Measurements from ENCODE around the gene ABCA13.

The ABCA13 gene

DNA sequence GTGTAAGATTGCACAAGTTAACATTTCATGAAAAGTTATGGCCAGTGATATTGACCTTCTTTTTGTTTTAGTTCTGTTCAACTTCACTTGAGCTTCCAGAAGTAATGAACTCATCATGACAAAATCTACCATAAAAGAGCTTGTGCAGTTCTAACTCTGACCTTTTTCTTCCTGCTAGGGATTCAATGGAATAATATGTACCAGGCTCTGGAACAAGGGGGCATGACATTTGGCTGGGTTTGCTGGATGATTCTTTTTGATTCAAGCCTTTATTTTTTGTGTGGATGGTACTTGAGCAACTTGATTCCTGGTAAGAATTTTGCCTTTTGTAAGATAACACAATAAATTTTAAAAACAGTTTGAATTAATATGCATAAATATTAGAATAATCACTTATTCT lies 205.0 kb downstream of the ABCA13 start:
- no peak for DNase-seq (ENCODE audit: low read depth in 3 of 3)

DNA sequence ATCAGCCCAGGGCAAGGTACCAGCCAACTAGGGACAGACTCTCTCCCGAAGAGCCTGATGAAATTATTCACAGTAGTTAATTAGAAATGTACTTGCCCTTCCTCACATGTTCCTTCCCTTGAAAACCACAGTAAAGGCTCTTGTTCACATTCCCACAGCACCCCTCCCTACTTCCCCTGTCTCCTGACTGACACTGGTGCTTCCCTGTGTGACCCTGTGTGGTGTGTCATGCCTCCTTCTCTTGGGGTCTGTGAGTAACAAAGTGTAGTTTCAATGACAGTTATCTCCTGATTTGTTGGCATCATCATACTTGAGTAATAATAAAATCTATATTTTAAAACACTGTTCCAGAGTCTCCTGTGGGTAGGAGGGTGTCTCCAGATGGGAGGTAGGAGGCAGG lies 209.7 kb downstream of the ABCA13 start:
- no peak for DNase-seq (ENCODE audit: low read depth in 3 of 3)

DNA sequence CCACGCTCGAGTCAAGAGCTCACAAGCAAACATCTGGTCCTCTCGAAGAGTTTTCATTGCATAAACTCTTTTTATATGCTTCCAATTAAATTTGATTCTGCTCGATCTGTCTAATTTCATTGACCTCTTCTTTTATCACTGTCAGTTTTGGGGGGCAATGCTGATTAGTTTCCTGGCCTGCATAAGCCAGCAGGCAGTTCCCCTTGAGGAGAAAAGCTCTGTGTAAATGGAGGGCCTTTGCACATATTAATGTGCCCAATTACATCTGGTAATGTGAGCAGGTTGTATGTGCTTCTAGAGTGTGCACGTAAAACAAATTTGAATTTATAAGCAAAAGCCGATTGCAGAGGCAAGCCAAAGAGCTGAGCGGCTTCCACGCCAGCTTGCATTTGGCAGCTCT lies 210.3 kb downstream of the ABCA13 start:
- DNase-seq (ENCODE audit: low read depth in 3 of 3): no peak

DNA sequence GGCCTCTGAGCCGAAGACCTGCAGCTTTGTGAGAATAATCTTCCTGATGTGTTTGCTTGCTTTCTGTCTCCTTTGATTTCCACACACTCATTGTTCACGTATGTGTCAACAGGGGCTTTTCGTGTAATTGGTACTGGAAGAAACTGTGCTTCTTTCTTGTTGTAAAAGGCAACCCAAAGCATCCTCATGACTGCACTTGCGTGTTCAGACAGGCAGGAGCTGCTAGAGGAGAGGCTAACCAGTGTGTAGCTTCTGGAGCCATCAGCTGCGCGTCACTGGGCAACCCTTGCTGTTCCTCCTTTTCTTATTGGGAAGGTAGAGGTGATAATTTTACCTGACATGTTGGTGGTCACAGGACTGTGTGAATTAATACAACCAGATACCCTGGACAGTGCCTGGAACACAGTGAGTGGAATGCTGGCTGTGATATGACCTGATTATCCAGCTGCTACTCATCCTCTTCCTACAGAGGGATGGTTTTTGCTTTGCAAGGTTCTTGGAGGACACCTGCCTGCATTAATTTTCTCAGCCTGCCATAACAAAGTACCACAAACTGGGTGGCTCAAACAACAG lies 213.0 kb downstream of the ABCA13 start:
- no peak for DNase-seq (ENCODE audit: low read depth in 3 of 3)

DNA sequence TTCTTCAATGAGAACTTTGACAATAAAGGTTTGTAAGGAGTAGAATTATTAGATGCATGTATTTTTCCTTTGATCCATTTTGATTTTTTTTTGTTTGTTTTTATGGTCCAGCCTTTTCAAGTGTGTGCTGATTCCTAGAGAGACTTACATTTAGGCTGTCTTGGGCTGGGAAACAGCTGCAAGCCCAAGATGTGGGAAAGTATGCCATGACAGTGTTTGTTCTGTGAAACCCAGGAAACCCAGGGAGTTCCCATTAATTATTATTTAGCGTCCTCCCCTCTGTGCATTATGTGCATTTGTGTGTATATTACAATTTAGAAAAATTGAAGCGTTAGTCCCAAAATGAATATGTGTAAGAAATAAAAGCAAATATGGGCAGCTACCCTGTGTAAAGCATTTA lies 216.7 kb downstream of the ABCA13 start:
- no peak for DNase-seq (ENCODE audit: low read depth in 3 of 3)

DNA sequence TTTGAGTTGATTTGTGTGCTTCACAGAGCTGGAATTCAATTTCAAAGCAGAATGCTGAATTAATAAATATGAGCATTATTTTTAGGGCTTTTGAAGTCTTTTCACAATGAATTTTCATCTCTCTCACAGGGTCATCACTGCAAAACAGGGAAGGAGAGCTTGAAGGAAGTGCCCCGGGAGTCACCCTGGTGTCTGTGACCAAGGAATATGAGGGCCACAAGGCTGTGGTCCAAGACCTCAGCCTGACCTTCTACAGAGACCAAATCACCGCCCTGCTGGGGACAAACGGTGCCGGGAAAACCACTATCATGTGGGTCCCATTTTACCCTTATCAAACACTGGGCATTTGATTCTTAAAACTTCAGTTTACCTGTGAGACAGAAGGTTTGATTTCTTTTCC lies 217.7 kb downstream of the ABCA13 start:
- DNase-seq (ENCODE audit: low read depth in 3 of 3): no peak

DNA sequence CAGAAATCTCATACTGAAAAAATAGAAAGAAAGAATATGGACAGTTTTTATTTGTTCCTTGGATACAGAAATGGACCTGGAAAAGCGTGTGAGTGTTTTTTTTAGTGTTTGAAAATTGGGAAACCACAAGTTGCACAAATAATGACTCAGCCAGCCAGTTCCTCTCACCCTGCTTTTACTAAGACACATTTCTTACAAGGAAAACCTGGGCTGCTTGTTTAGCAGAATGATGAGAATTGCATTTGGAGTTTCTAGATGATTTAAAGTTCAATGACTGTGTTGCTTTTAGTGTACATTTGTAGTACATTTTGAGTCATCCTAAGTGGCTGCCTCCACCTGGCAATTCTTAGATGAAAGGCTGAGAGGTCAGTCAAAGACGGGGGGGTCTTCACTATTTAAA lies 218.7 kb downstream of the ABCA13 start:
- DNase-seq (ENCODE audit: low read depth in 3 of 3): no peak

DNA sequence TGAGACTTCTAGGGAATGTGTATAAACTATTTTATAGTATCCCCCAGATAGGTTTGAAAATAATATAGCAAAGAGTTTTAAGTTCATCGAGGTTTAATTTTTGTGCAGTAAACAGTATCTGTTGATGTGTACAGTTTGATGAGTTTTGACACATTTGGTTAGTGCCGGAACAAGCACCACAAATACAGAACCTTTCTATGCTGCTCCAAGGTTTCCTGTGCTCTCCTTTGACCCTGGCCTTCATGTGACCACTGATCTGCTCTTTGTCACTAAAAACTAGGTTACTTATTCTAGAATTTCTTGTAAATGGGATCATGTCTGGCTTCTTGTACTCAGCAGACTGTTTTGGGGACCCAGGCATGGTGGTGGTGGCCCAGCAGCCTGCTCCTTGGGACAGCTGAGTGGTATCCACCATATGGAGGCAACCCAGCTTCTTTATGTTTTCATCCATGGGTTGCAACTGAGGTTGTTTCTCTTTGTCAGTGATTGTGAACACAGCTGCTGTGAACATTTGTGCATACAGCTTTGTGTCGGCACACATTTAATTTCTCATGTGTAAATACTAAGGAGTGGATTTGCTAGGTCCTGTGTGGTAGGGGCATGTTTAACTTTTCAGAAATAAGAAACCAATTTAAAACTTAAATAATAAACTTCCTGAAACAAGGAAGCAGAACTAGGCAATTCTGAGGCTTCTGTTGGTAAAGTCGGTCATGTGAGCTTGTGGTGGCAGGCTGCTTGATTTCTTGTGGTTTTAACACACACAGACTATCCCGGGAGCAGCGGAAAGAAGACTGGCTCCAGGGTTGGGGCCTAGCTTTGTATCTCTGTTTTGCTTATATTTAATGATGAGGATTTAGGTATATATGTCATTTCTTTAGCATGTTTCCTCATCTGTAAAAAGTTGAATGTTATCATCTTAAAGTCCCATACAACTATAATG lies 219.4 kb downstream of the ABCA13 start:
- no peak for DNase-seq (ENCODE audit: low read depth in 3 of 3)

DNA sequence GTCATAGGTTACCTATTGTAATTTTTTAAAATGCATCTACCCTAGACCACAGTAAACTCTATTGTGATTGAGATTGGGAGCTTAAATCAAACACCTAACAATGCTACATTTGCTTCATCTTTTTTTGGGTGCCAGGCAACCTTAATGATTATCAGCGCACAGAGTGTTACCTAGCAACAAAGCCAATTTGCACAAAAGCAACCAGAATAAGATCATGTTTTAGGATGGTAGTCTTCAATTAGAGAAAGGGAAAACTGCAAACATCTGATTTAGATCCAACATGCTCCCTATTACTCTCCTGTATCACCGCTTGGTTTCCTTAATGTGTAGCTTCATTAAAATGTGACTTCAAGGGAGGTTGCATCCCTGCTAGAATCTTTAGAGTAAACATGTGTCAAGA lies 226.9 kb downstream of the ABCA13 start:
- no peak for DNase-seq (ENCODE audit: low read depth in 3 of 3)

DNA sequence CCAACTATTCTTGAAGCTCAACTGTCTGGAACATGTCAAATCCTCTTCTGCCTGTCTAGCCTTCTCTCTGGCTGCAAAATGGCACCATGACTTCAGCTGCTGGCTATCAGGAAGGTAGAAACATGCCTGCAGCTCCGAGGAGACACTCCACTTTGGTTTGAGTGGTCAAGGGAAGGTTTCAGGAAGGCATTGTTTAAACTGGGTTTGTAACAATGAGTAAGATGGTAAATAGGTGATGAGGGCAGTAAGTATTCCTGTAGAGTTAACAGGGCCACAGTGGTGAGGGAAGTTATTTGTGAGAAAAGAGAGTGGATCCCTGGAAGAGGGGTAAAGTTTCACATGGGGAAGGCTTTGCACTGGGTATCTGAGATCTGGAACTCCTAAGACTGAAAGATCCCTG lies 231.5 kb downstream of the ABCA13 start:
- DNase-seq (ENCODE audit: low read depth in 3 of 3): no peak

DNA sequence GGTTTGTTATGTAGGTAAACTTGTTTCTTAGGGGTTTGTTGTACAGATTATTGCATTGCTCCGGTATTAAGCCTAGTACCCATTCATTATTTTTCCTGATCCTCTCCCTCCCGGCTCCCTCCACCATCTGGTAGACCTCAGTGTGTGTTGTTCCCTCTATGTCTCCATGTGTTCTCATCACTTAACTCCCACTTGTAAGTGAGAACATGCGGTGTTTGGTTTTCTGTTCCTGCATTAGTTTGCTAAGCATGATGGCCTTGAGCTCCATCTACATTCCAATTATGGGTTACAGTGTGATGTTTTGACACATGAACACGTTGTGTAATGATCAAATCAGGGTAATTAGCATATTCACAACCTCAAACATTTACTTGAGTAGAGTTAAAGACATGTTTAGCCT lies 237.5 kb downstream of the ABCA13 start:
- no peak for DNase-seq (ENCODE audit: low read depth in 3 of 3)

DNA sequence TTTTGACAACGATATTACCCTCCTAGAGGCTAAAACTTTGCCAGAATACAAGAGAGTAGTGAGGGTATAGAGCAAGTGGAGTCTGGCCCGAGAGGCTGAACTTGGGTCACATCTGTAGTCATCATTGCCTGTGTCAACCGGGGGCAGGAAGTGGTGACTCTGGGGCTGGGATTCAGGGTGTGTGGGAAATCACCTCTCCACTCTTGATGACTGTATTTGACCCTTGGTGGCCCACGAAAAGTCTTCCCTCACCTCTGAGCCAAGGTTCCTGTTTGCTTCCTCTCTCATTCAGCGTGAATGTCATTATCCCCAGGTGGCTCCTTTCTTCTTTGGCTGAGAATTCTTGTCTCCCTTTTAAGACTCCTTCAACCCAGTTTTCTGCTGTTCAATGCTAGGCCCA lies 240.4 kb downstream of the ABCA13 start:
- DNase-seq (ENCODE audit: low read depth in 3 of 3): no peak

DNA sequence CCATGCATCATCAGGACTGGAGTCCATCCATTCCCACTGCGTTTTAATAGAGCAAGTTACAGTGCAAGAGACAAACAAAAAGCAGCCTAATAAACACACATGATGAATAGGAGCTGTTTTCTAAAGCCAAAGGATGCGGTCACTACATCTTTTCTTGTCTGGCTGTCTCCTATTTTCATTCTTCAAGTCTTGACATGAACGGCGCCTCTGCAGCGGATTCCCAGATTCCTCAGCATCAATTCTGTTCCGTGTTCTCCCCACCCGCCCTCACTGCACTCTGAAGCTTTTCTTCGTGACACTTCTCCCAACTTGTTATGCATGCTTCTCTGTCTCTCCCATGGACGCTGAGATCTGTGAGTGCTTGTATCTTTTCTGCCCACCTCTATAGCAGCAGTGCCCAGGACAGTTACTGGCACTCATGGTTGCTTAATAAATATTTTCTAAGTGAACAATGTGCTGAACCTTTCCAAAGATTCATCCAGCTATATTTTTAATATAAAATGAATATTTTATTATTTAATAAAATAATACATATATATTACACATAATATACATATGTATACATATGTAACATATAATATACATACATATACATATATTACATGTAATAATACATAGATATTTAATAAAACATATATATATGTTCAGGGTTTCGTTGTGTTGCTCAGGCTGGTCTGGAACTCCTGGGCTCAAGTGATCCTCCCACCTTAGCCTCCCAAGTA lies 242.9 kb downstream of the ABCA13 start:
- no peak for DNase-seq (ENCODE audit: low read depth in 3 of 3)

DNA sequence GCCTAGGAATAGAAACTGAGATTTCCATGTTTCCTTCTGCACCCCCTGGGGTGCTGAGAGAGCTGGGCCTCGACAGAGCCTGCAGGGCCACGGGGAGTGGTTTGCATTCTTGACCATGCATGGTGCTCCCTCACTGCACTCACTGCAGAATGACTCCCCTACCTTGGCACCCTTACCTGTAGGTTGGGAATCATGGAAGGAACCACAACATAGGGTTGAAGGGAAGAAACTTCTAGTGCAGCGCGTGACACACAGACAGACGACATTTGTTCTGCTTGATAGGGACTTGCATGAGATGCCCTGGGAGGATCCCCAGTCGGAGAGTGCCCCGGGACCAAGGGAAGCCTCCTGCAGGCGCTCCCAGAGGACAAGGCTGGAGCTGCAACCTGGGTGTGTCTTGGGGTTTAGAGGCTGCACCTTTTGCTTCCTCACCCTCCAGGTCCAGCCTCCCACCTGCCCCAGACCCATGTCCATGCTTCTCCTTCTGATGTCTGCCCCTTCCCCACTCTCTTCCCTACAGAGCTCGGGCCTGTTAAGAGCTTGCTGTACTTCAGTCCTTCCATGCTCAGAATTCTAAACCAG lies 245.2 kb downstream of the ABCA13 start:
- DNase-seq (ENCODE audit: low read depth in 3 of 3): no peak

DNA sequence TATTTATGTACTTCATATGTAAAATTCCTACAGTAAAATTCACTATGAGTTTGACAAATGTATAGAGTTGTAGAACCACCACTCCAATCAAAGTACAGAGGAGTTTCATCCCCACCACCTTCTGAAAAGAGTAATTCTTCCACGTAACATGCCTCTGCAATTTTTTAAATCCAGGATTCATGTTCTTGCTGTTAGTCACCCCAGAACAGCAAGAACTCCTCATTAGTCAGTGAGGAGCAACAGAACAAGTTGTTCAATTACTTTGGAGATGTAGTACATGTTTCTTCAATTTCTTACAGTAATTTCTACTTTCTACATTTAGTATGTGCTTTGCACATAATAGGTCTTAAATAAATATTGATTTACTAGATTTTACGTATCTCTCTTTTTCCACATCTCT lies 248.1 kb downstream of the ABCA13 start:
- DNase-seq (ENCODE audit: low read depth in 3 of 3): no peak

DNA sequence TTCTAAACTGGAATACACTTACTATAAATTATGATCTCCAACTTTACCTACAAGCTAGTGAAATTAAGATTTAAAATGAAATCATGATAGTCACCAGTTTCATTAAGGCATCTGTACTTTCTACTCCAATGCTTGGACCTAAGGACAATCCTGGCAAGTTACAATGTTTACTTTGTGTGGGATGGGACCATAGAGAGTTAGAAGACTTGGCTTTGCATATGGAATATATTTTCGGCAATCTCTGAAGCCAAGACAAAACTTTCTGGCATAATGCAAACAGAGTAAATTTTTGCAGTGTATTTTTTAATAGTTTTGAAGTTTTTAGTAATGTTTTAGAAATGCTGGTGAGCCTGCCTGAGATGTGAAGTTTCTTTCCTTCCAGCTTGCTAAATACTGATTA lies 248.9 kb downstream of the ABCA13 start:
- DNase-seq (ENCODE audit: low read depth in 3 of 3): no peak

DNA sequence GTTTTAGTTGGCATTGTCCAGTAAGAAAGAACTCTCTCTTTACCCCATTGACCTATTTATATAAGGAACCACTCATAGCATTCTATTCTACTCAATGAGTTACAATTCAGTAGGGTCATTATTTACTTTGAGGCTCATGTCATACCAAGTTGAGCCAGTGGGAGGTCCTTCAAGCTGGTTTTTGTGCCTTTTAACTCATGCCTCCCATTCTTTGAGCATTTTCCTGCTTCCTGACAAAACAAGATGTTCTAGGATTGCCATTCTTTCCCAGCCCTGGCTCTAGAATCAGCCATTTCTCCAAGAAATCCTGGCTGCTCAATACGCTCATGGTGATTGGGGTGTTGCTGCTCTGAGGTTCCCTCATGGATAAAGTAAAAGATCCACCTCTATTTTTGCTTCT lies 250.1 kb downstream of the ABCA13 start:
- no peak for DNase-seq (ENCODE audit: low read depth in 3 of 3)

DNA sequence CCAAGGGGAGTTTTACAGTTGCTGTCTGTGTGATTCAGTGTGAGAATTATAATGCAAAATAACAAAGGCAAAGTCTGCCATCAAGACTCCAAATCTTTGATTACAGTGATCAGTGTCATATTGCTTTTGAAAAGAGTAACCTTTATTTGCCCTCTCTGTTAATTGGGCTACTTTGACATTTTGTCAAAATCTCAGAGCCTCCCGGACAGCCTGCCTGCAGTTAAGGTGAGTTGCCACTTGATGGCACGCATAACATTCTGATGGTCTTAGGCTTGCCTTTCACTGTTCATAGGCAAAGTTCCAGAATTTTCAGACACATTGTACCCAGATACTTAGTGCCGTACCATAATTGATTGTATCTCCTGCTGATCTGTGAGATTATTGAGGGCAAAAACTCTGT lies 253.5 kb downstream of the ABCA13 start:
- no peak for DNase-seq (ENCODE audit: low read depth in 3 of 3)

DNA sequence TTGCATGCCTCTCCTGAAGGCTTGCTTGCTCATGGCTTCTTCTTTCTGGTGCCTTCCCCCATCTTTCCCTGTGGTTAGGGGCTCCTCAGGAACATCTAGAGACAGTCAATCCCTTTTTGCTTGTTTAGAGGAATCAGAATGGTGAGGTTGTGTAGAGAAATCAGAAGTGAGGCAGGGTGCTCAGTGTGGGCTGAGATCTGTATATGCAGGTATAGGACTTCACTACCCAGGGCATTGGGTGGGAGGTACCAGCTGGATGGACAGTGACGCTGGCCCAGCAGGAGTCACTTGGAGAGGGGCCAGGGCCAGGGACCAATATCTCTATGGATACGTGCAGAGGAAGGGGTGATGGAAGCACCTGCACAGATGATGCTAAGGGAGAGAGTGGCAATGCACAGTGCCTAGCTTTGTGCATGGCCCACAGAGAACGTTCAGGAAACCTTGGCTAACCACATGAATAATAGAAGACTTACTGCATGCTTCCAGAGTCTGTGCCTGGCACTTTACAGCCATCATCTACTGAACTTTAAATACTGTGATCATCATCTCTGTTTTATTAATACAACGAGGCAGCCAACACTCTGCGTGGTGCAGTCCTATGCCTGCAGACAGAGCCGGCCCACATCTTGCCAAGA lies 255.2 kb downstream of the ABCA13 start:
- no peak for DNase-seq (ENCODE audit: low read depth in 3 of 3)

DNA sequence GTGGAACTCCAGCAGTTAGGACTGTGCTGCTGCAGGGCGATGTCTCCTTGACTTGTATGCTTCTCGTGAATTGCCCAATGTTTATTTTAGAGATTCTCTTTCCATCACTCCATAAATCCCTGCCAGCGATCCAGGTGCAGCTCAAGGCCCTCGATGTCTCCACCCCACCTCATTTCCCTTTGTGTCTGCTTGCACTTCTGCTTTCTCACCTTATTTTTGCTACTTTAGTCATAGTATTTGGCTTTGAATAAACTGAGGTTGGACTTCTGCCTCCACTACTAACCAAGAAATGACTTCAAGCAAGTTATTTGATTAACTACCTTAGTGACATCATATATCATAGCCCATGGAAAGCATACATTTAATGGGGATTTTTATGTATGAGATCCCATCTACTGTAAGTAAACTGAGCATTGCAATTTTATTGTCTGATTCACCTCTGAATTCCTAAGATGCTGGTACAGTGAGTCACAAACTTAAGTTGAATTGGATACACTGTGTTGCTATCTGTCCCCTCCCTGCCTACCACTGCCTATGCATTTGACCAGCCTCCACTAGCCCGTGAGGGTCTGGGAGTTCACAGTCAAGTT lies 255.8 kb downstream of the ABCA13 start:
- no peak for DNase-seq (ENCODE audit: low read depth in 3 of 3)

DNA sequence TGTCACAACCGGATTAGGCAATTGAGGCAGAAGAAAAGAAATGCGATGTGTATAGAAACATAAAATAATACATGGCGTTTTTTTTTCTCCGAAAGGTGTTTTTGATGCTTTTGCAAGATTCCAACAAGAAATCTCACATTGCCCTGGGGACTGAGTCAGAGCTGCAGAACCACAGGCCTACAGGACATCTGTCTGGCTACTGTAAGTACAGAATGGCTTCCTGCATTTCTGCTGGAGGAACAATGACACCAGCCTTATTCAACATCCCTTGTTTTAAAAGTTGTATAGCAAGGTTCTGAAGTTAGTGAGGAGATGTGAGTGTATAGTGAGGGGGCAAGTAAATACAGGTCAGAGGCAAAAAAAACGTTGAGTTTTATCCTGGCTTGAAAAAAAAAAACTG lies 256.4 kb downstream of the ABCA13 start:
- DNase-seq (ENCODE audit: low read depth in 3 of 3): no peak

All from stimulated activated CD4-positive, alpha-beta T cell treated with anti-CD3 and anti-CD28 coated beads, TNF-alpha, amount 100 ng/mL, for 4 hours (primary cell).